GM19043 (cell line): ENCODE measurements around the gene PELO.

Experiments used
- ATAC-seq: cut with Tn5 transposase; IDR thresholded peaks from one replicate; pipeline ENCODE4 v1.9.1; 2021; ENCODE audit warnings: low read depth; ENCODE audit not compliant: unreplicated experiment

The PELO gene

DNA sequence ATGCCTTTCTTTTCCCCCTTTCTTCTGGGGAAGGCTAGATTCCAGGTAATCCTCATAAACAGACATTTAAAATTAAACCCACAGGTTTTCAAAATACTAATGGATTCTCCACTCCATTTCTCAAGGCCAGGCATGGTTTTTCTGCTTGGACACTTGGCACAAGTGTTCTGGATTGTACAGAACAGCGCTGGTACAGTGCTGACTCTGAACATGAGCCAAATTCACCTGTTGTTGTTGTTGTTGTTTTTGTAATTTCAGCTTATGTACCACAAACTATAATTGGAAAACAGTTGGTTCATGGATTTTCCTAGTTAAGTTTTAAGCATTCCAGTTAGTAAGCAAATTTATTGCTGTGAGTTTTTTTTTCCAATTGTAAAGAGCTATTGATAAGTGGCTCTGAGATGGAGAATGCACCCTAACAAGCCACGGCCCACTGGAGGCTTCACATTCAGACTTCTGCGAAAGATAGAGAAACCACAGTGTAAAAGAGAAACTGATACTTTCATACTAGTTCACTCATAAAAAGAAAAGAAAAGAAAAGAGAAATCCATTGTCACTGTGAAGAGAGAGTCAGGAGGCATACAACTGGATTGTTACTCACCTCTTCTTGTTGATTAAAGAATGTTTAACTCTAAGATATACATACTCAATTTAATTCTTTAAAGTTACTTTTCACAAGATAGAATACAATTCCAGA is 16.2 kb upstream of the PELO start:
- ATAC-seq, result peak; percentile 93

DNA sequence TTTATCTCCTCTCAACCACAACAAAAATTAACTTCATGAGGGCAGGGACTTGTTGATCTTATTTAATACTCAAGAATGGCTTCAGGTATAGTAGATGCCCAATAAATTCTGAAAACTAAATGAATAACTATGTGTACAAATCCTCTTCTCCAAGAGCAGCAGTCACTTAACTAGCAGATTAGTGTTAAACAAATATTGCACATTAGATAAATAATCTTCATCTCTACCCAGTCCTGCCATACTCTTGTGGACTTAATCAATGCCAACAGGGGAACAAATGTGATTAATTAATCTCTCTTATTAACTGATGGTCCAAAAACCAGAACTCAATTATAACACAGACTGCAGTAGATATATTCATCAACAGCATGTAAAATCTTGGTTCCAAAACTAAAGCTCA is 15.0 kb upstream of the PELO start:
- ATAC-seq, result no peak

DNA sequence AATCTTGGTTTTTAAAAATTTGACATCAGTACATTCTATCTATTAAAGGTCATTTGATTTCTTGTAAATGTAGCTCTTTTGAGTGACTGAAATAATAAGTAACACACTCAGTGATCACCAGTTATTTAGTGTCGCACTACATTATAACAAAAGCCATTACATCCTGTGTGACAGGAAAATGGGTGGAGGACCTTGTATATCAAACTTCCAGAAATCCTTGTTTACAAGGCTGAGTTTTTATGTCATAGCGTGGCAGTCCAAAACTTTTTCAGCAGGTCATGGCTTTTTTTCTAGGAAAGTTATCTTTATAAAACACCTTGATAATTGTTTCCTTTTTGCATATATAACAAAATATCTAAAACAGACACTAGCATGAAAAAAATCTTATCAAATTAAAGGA is 14.4 kb upstream of the PELO start:
- ATAC-seq, result no peak

DNA sequence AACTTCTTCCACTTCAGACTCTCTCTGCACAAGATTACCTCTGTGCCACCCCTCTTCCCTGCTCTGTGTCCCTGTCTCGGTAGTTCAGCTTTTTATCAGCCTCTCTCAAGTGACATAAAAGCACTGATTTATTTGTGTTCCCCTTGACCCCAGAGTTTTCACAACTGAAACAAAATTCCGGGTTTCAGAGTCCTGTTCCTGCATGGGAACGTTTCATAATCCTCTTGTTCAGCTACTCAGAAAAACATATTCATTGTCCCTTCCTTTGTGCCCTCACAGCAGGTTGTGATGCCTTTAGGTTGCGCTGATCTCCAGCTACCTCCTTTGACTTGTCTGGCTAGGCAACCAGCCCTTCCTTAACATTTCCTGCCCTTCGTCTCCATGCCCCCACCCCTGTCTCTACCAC is 13.7 kb upstream of the PELO start:
- ATAC-seq, result no peak

DNA sequence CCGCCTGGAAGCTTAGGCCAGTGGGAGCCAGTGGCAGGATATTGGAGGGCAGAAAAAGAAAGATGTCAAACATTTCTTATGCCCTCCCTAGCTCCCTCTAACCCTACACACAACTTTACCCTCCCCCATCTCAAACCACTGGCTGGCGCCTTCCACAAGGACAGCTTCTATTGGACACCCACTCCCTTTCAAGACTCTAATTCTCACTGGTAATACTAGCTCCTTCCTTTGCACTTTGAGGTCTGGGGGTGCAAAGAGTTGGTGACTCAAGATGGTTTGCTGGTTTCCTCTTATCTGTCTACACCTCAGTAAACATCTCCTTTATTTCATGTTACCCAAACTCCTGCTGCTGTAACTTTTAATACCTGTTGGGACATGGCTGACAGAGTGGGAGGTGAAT is 11.6 kb upstream of the PELO start:
- no peak for ATAC-seq

DNA sequence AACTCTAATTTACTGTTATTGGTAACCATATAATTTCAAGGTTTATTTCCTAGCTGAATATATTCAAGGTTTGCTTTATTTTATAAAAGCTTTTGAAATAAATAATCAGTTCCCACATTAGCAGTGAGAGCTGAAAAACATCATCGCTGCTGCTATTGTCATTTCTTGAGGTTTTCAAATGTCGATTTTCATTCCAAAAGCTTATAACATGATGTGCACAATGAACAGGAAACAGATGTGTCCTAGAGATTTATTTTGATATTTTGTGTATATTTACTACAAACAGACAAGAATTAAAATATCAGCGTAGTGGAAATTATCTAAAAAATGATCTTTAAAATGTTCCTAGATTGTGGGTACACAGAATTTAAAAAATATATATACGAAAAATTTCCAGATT is 10.5 kb upstream of the PELO start:
- ATAC-seq, result no peak

DNA sequence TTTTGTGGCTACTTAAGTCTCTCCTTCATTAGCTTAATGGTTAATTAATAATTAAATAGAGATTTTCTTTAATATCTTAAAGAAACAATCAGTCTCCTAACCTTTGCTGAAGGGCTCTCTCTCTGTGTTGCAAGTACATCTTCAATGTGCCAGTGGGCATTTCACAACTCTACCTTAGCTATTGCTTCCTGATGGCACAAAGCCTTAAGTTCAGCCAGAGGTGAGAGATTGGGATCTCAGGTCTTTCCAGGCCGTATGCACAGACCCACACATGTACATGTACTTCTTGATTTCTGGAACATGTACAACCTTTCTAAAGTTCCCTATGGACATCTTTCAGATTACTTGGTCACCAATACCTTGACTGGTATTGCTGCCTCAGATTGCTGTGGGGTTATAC is 8.9 kb upstream of the PELO start:
- ATAC-seq, result no peak

DNA sequence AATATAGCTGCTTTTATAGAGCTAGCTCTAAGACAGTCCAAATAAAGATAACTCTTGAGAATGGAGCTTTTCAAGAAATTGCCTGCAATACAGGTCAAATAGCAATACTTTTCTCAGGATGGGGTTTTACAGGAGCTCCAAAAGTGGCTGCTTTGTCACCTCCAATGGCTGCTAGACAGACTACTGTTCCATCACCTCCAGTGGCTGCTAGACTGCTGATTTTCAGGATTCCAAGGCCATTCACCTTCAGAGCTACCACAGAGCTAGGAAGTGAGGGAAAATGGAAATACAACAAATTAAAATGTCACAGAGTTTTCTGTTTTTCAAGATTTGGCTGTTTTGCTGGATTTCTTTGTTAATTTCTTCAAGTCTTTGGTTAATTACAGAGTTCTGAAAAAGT is 8.5 kb upstream of the PELO start:
- no peak for ATAC-seq

DNA sequence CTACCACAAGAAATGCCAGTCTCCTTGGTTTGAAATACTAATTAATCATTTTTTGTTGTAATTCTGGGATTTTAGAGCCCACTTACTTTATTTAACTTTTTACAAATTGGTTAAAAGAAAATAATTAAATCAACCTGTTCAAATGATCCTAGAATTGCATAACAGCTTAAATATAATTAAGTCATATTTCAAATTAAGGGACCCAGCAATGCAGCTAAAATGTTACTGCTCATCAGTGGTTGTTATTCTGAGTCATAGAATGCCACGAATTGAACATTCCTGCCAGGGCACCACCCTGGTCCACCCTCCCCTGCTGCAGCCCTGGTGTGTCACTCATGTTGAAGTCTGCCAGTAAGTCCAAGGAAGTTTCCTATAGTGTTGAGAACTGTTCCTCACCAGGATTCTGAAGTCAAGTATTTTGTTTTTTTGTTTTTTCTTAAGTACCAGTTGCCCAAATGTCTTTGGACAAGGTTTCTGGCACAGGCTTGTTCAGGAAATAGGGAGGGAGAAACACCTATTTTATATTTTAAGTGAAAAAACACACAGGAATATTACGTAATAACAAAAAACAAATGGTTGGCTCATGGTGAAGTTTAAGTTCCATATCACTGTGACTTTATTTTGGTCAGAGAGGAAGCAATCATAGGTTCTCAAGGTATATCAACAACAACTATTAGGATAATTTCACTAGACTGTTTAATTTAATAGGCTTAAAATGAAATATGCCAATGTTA is 4.3 kb upstream of the PELO start:
- no peak for ATAC-seq

DNA sequence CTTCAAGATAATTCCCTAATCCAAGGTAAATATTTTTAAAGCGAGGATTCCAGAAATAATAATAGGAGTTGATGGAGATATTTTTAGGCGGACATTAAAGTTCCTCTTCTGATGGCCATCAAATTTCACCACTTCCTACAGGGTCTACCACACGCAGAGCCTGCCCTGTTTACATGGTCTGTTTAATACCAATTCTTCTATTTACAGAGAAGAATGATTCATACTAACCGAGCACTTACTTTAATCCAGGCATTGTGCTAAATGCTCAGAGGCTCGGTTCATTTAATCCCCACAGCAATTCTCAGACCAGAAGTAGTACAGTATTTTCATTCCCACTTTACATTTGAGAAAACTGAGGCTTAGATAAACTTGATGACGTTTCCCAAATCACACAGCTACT is 3.0 kb upstream of the PELO start:
- ATAC-seq, result no peak

DNA sequence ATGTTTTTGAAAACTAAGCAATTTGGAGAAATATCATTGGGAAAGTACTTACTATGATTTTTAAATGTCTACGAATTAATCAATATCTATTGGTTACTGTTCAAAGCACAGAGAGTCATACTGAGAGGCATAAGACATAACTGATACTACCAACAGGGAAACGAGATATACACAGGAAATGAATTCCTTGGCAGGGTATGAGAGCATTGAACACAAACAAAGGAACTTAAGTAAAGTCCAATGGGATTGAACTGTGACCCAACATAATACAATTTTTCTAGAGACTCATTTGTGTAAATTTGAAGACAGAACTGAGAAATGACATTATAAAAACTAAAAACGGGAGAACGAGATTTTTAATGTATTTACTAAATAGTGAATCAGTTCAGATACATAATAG is 1.3 kb upstream of the PELO start:
- no peak for ATAC-seq

DNA sequence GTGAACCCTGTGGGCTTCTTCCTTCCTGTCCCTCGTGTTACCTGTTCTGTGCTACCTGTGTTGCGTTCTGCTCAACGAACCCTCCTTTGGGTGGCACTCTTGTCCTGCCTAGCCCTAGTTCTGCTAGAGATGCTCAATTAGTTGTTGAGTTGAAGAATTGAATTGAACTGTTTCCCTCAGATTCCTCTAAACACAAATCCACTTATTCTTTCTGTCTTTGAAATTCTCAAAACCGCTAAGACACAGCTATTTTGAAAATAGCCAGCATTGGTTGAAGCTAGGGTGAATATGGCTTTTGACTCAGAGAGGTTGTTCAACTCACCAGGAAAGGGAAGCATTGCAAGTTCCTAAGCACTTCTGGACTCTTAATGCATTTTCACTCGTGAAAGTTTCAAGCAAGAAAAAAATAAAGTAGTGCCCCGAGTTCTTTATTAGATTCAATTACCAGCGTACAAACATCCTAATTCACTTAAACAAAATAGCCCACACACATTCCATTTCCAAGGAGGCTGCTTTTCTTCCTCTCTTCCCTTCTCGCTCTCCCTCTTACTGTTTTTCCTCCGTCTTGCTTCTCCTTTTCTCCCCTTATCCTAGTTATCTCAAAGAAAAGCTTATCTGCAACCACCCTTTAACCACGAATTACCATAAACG is 642 bp upstream of the PELO start:
- ATAC-seq, result no peak

DNA sequence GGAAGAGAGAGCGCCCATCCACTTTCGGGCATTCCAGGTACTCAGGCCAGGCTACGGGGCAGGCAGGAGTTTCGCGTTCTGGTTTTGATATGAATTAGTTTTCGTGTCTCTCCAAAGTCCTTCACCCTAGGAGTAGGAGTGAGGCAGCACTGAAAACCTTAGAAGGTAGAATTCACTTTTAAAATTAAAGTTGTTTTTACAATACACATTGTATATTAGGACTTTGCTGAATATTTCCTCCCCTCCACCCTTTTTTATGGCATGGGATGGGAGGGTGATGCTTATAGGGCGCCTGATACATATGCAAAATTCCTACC is 747 bp downstream of the PELO start:
- ATAC-seq, result no peak

DNA sequence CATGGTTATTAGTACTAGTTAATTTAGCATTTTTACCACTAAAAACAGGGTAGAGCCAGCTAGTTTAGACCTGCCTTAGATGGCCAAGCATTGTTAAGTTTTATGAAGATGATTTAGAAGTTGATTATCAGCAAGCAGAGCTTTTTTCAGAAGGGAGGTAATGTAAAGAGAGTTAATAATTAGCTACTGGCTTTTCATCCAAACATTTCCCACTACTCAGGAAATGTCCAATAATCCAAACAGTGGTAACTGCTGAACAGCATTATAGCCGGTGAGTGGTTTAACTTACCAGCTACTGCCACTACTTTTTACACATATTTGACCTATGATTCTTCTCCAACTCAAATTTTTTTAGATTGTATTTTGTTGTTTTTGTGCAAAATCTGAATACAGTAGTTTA is 1.7 kb downstream of the PELO start:
- no peak for ATAC-seq

DNA sequence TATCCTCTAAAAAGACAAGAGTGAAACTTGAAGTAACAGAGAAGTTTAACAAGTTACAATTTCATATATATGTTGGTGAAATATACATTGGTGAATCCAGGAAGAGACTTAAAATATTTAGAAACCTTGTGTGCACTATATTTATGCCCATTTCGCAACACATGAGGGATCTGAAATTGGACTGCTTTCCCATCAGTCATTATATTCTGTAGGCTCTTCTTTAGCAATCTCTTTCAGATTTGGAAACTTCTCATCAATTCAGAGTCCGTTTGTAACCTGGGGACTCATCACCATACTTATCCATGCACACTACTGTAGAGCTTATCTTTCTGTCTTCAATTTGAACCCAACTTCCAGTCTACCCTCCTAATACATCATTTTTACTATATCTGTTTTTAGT is 2.1 kb downstream of the PELO start:
- no peak for ATAC-seq

DNA sequence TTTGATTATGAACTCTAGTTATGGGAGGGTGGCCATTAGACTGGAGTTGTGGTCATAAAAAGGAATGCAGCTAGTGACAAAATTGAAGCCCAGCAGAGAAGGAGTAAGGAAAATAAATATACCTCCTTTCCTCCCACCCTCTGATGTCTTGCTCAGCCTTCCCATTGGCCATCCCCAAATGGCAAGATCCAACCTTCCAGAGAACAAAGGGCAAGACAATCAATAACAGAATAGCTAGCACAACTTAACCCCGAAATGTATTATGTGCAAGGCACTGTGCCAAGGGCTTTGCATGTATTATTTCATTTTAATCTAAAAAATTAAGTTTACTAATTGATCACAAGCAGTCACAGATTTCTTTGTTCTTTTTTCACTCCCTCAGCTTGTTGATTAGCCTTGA is 3.6 kb downstream of the PELO start:
- ATAC-seq, result no peak

DNA sequence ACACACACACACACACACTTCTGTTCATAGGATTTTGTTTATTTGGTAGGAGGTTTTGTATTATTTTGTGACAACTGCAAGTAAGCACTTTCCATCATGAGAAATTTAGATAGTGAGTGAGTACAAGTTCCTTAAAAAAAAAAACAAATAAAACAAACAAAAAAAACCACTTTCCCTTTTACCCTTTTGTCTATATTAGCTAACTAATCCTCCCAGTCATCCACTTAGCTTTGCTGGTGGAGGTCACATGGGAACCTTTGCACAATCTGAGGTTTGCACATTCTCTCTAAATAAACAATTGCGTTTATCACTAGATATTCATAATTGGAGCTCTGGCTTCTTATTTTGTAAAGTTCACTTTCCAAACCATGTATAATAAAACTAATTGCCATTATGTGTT is 6.8 kb downstream of the PELO start:
- no peak for ATAC-seq

DNA sequence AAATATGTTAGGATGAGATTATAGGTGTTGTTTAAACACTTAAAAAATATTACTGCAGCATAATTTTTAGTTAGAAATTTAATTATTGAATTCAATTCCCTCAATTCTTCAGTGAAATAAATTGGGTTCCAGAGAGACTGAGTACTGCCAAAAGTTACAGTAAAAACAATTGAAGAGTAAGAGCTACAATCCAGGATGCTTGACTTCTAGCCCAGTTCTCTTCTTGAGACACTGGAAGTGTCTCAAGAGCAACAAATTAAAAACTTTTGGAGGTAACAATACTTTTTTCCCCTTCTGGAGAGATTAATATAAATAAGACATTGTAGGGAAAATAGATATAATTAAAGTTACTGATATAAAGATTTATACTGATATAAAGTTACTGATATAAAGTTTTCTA is 8.3 kb downstream of the PELO start:
- ATAC-seq, result no peak

DNA sequence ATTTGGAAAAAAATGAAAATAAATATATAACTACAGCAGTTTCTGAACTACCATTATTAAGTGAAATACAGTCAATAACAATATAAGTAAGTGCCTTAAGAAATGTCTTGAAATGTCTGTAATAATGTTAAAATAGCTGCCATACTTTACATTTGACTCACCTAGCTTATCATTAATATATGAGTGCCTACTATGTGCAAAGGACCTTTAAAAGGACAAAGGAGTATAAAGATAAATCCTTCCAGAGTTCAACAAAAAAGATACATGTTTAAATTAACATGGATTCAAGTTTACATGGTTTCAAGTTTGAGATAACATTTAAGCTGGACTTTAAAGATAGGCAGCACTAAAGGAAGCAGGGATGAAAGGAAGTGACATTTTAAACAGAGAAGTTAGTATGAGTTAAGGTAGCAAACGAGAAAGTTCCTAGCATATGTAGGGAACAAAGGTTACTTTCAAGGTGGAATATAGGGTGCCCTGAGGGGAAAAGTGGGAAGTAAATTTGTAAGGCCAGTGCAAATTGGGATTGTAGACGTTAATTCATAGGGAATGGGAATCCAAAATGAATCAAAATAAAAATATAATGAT is 8.9 kb downstream of the PELO start:
- ATAC-seq, result no peak

DNA sequence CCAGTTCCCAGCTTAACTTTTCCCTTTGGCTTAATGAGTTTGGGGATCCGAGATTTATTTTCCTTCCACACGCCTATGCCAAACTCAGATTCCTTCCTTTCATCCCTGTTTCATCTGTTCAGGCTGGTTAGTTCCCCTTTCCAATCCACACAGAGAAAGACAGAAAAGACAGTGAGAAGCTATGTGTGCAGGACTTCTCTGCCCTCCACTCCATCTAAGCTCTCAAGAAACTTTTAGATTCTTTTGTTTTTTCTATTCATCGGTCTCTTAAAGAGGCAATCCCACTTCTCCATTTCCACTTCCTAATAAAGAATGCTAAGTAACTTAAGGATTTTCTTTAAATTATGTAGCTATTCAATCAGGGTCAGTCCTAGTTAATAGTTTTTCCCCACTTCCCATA is 11.2 kb downstream of the PELO start:
- no peak for ATAC-seq

DNA sequence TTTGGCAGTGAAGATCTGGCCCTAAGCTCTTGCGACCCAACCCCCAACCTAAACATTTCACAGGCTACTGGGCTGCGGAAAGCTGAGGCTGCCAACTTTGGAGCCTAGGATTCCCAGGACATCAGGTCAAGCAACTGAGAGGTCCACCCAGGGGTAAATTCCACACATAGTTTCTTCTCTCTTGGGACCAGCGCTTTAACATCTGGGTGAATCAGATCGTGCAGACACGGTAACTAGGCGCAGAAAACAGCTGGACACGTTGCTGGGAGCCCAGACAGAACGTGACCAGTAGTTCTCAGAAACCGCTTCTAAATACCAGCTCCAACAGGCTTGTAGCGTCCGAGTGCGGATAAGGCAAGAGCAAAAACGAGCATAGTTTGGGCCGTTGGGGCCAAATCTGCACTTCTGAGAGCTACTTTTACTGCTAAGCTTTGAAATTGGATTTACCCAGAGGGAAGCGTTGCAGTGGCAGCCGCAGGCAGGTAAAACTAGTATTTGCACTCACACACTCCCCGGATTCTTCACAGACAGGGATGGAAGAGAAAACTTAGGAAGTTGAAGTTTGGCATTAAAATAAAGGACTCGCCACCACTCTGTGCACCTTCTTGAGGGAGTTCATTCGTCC is 11.8 kb downstream of the PELO start:
- ATAC-seq, result peak; percentile 27
